Measurements from ENCODE around the gene SMYD4.

DNA sequence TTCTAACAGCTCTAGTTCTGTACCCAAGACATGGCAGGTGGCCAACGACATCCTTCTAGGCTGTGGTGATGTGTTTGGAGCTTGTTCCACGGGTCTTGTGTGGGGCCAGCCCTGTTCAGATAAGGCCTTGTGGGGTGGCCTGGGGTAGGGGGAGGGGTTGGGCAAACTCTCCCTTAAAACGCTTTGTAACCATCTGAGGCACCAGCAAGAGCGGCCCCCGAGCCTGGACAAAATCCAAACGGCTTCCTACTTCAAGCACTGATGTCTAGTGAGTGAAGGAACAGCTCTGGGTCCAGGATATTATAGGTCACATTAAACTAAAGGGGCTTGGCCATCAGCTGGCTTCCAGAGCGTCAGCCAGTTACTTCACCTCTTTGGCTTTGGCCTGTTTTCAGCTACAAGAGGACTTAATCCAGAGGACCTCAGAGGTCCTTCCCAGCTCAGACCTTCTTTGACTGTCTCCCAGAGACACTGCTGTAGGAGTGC is 56.0 kb downstream of the SMYD4 start:
- TF ChIP-seq, protein P1, sequence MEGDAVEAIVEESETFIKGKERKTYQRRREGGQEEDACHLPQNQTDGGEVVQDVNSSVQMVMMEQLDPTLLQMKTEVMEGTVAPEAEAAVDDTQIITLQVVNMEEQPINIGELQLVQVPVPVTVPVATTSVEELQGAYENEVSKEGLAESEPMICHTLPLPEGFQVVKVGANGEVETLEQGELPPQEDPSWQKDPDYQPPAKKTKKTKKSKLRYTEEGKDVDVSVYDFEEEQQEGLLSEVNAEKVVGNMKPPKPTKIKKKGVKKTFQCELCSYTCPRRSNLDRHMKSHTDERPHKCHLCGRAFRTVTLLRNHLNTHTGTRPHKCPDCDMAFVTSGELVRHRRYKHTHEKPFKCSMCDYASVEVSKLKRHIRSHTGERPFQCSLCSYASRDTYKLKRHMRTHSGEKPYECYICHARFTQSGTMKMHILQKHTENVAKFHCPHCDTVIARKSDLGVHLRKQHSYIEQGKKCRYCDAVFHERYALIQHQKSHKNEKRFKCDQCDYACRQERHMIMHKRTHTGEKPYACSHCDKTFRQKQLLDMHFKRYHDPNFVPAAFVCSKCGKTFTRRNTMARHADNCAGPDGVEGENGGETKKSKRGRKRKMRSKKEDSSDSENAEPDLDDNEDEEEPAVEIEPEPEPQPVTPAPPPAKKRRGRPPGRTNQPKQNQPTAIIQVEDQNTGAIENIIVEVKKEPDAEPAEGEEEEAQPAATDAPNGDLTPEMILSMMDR (conservative IDR thresholded peaks at IDR 0.05 in 1 of 2, IDR thresholded peaks at IDR 0.05 in 1 of 2; ENCODE audit: low read depth in 1 of 2, low read length in 2 of 2): no peak
- TF ChIP-seq EZH2 (IDR thresholded peaks at IDR 0.05; ENCODE audit: low read length, missing control alignments): no peak

All from fibroblast of lung (primary cell).